Measurements from ENCODE around the gene HSBP1L1. TPM values are rescaled to one million over a fixed set of nuclear protein-coding genes. Genes with fewer than 3 reads are reported as not detected.
"Not testable (repeated sequence)": the region's sequence is repeated elsewhere in the genome, so short reads cannot be mapped to it uniquely, and the experiment has no call there.

HSBP1L1 gene
- total and polyA plus RNA-seq, 9 donors = 2.6 to 5.6 (median 3.7) TPM

DNA sequence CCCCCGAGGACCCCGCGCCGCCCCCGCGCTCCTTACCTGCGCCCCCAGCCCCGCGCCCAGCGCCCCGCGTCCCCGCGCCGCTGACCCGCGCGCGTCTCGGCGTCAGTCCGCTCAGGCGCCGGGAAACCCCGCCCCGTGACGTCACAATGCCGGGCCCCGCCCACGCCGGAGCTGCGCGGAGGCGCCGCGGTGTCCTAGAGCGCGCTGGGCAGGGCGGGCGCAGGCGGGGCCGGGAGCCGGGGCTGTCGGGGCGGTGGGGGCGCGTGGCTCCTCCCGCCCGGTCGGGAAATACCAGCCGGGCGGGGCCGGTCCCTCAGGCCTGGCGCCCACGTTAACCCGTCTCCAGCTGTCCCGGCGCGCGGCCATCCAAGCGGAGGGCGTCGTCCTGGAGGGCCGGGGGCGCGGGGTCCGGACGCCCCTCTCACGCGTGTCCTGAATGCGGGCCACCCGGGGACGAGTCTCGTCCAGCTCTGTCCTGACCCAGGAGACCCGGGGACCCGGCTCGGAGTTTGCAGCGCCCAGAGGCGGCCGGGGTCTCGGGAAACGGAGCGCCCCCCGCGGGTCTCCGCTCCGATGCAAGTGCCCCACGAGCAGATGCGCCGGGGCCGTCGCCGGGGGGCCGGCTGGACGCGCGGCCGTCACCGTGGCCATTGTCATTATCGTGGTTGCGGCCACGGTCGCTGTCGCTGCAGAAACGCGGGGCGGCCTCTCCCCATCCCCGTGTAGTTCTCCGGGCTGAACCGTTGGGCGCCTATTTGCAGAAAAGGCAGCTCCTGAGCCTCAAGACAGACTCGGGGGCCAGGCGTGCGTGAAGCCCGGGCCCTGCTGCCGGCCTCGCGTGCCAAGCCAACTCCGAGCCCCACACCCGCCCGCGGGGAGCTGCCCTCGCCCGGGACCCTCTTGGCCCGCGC, 12.6 kb upstream of the HSBP1L1 start, which contains the start of gene SLC66A2:
Gene SLC66A2 (minus strand): TSS at position 109 of the 911 bp plus-strand sequence. CDS start 727 bp downstream, outside the sequence.
- Histone ChIP-seq H3K27me3 (ENCODE audit: control insufficient read depth, insufficient read depth, low read length) (peaks cover 2% of the 10 kb centered on the region), H3K27ac (ENCODE audit: low read length) (peak within 1 kb of the TSS; percentile 59), H3K4me3 (ENCODE audit: low read length) (peak within 1 kb of the TSS; percentile 69), H3K36me3 (ENCODE audit: control insufficient read depth, insufficient read depth, low read length) (peaks cover 21% of the 10 kb centered on the region), H3K9me3 (replicated peaks; ENCODE audit: control insufficient read depth, low read depth, low read length) (no peaks in the 10 kb centered on the region), H3K4me1 (ENCODE audit: control insufficient read depth, insufficient read depth, low read length) (peaks cover 26% of the 10 kb centered on the region)
- WGBS (ENCODE audit: insufficient coverage) = under 1% methylated on average over 126 of the region's 126 CpGs
- peak; percentile 96 for DNase-seq

DNA sequence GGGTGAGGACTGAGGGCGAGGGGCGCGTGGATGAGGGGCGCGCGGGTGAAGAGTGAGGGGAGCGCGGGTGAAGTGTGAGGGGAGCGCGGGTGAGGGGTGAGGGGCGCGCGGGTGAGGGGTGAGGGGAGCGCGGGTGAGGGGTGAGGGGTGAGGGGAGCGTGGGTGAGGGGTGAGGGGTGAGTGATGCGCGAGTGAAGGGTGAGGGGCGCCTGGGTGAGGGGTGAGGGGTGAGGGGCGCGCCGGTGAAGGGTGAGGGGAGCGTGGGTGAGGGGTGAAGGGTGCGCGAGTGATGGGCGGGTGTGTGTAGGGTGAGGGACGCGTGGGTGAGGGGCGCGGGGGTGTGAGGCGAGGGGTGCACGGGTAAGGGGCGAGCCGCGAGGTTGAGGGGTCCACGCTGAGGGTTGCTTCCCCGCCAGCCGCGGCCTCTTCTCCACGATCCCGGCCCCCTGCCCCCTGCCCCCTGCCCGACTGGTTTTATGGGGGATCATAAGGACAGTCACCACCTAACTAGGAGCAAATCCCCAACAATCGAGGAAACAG, 11.9 kb upstream of the HSBP1L1 start:
- peak overlapping the region; percentile 69 for H3K4me3 ChIP-seq (ENCODE audit: low read length)
- peaks cover 15% of the 10 kb centered on the region for H3K36me3 ChIP-seq (ENCODE audit: control insufficient read depth, insufficient read depth, low read length)
- 10% methylated on average over 14 of the region's 43 CpGs for WGBS (ENCODE audit: insufficient coverage)
- H3K27ac ChIP-seq (ENCODE audit: low read length) = no peak overlapping the region
- H3K9me3 ChIP-seq (replicated peaks; ENCODE audit: control insufficient read depth, low read depth, low read length) = no peaks in the 10 kb centered on the region
- no peak for DNase-seq
- H3K27me3 ChIP-seq (ENCODE audit: control insufficient read depth, insufficient read depth, low read length) = peaks cover 2% of the 10 kb centered on the region
- peaks cover 26% of the 10 kb centered on the region for H3K4me1 ChIP-seq (ENCODE audit: control insufficient read depth, insufficient read depth, low read length)

DNA sequence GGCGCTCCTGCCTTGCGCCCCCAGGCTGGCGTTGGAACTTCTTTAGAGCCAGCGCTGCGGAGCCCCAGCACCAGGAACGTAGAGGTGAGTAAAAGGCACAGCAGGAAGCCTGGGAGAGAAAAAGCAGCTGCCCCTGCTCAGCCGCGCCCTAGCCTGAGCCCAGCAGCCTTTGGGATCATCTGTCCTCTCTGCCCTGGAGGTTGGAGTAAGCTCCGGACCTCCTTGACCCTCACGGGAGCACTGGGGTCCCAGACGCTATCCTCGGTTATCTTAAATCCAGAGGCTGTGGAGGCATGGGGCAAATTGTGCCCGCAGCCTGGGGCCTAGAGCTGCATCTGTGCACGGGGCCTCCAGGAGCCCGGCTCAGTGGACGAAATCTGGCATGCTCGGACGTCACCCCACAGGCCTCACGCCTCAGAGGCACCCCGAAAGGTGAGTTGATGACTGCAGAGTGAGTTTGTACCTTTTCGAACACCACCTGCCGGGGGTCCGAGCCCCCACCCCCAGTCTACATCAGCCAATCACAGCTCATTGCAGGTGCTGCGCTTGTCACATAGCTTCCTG, 11.4 kb upstream of the HSBP1L1 start:
- peaks cover 26% of the 10 kb centered on the region for H3K4me1 ChIP-seq (ENCODE audit: control insufficient read depth, insufficient read depth, low read length)
- DNase-seq = no peak
- 49% methylated on average over 17 of the region's 24 CpGs for WGBS (ENCODE audit: insufficient coverage)
- no peak overlapping the region for H3K27ac ChIP-seq (ENCODE audit: low read length)
- no peak overlapping the region for H3K4me3 ChIP-seq (ENCODE audit: low read length)
- no peaks in the 10 kb centered on the region for H3K9me3 ChIP-seq (replicated peaks; ENCODE audit: control insufficient read depth, low read depth, low read length)
- peaks cover 11% of the 10 kb centered on the region for H3K36me3 ChIP-seq (ENCODE audit: control insufficient read depth, insufficient read depth, low read length)
- peaks cover 2% of the 10 kb centered on the region for H3K27me3 ChIP-seq (ENCODE audit: control insufficient read depth, insufficient read depth, low read length)

DNA sequence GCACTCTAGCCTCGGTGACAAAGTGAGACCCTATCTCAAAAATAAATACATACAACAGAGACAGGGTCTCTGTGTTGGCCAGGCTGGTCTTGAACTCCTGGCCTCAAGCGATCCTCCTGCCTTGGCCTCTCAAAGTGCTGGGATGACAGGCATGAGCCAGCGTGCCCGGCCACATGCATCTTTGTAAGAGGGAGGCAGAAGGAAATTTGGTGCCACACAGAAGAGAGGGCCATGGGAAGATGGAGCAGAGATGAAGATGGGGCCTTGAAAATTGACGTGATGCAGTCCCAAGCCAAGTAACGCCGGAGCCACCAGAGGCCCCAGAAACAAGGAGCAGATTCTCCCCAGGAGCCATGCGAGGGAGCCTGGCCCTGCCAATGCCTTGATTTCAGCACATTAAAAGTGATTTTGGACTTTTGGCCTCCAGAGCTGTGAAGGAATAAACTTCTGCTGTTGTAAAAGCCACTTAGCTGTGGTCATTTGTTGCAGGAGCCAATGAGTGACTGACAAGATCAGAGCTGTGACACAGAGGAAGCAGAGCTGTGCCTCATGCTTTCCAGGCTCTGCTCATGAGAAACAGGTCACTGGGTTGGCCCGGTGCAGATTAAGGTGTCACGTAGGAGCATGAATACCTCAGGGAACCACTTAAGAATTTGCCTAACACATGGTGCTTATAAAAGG, 10.3 kb upstream of the HSBP1L1 start:
- Histone ChIP-seq H3K9me3 (replicated peaks; ENCODE audit: control insufficient read depth, low read depth, low read length) (no peaks in the 10 kb centered on the region), H3K4me3 (ENCODE audit: low read length) (no peak overlapping the region), H3K4me1 (ENCODE audit: control insufficient read depth, insufficient read depth, low read length) (peaks cover 20% of the 10 kb centered on the region), H3K27ac (ENCODE audit: low read length) (no peak overlapping the region), H3K27me3 (ENCODE audit: control insufficient read depth, insufficient read depth, low read length) (peaks cover 2% of the 10 kb centered on the region), H3K36me3 (ENCODE audit: control insufficient read depth, insufficient read depth, low read length) (peaks cover 2% of the 10 kb centered on the region)
- no peak for DNase-seq
- WGBS (ENCODE audit: insufficient coverage) = 80% methylated on average over 7 of the region's 10 CpGs

DNA sequence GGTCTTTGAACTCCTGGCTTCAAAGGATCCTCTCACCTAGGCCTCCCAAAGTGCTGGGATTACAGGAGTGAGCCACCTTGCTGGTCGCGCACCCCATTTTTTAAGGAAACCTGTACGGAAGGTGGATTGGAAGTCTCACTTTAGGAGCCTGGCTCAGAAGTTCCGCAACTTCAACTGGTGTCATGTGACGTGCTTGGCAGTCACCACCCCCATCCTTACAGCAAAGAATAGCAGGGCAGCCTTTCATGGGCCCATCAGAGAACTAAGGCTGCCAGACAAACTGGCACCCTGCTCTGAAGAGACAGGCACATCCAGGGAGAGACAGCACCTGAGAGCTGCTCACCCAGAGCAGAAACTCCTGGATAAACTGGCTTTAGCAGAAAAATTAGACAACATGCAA, 9.7 kb upstream of the HSBP1L1 start:
- Histone ChIP-seq H3K36me3 (ENCODE audit: control insufficient read depth, insufficient read depth, low read length) (no peaks in the 10 kb centered on the region), H3K4me1 (ENCODE audit: control insufficient read depth, insufficient read depth, low read length) (peaks cover 13% of the 10 kb centered on the region), H3K4me3 (ENCODE audit: low read length) (no peak overlapping the region), H3K27ac (ENCODE audit: low read length) (no peak overlapping the region), H3K9me3 (replicated peaks; ENCODE audit: control insufficient read depth, low read depth, low read length) (no peaks in the 10 kb centered on the region), H3K27me3 (ENCODE audit: control insufficient read depth, insufficient read depth, low read length) (peaks cover 2% of the 10 kb centered on the region)
- WGBS (ENCODE audit: insufficient coverage) = 53% methylated on average over 3 of the region's 5 CpGs
- DNase-seq = no peak

DNA sequence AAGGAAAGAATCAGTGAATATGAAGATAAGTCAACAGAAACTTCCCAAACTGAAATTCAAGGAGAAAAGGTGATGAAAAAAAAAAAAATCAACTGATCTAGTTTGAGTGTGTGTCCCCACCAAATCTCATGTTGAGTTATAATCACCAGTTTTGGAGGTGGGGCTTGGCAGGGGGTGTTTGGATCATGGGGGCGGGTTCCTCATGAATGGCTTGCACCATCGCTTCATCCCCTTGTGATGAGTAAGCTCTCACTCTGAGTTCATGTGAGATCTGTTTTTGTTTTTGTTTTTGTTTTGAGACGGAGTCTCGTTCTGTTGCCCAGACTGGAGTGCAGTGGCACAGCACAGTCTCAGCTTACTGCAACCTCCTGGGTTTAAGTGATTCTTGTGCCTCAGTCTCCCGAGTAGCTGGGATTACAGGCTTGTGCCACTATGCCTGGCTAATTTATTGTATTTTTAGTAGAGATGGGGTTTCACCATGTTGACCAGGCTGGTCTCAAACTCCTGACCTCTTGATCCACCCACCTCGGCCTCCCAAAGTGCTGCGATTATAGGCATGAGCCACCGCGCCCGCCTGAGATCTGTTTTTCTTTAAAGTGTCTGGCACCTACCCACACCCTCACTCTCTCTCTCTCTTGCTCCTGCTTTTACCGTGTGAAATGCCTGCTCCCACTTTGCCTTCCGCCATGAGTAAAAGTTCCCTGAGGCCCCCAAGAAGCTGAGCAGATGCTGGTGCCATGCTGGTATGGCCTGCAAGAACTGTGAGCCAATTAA, 9.0 kb upstream of the HSBP1L1 start:
- Histone ChIP-seq H3K27me3 (ENCODE audit: control insufficient read depth, insufficient read depth, low read length) (peaks cover 2% of the 10 kb centered on the region), H3K36me3 (ENCODE audit: control insufficient read depth, insufficient read depth, low read length) (no peaks in the 10 kb centered on the region), H3K9me3 (replicated peaks; ENCODE audit: control insufficient read depth, low read depth, low read length) (no peaks in the 10 kb centered on the region), H3K4me3 (ENCODE audit: low read length) (no peak overlapping the region), H3K4me1 (ENCODE audit: control insufficient read depth, insufficient read depth, low read length) (peaks cover 6% of the 10 kb centered on the region), H3K27ac (ENCODE audit: low read length) (no peak overlapping the region)
- 91% methylated on average over 5 of the region's 12 CpGs for WGBS (ENCODE audit: insufficient coverage)
- no peak for DNase-seq

DNA sequence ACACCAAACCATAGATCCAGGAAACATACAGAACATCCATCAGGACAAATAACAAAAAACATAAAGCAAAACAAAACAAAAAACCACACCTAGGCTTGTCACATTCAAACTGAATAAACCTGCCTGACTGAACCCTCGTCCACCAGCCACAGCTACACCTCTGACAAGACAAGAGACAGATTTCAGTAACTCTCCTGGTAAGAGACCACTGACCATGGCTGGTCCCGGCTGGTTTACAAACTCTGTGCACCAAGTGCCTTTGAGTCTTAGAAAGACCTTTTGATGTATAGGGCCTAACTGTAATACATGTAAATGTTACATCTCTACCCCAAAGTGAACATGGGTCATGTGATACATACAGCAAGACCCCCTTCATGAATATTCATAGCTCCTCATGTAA, 8.2 kb upstream of the HSBP1L1 start:
- Histone ChIP-seq H3K36me3 (ENCODE audit: control insufficient read depth, insufficient read depth, low read length) (no peaks in the 10 kb centered on the region), H3K27ac (ENCODE audit: low read length) (no peak overlapping the region), H3K4me1 (ENCODE audit: control insufficient read depth, insufficient read depth, low read length) (peaks cover 5% of the 10 kb centered on the region), H3K9me3 (replicated peaks; ENCODE audit: control insufficient read depth, low read depth, low read length) (no peaks in the 10 kb centered on the region), H3K4me3 (ENCODE audit: low read length) (no peak overlapping the region), H3K27me3 (ENCODE audit: control insufficient read depth, insufficient read depth, low read length) (peaks cover 8% of the 10 kb centered on the region)
- WGBS (ENCODE audit: insufficient coverage) = 80% methylated on average over 1 of the region's 2 CpGs
- DNase-seq = no peak

DNA sequence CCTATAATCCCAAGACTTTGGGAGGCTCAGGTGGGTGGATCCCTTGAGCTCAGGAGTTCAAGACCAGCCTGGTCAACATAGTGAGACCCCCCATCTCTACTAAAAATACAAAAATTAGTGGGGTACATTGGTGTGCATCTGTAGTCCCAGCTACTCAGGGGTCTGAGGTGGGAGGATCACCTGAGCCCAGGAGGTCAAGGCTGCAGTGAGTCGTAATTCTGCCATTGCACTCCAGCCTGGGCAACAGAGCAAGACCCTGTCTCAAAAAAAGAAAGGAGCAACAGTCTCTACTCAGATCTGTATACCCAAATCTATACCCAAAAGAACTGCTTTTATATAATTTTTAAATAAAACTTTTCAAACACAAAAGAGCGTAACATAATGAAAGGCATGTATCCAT, 5.5 kb upstream of the HSBP1L1 start:
- DNase-seq = no peak
- no CpG with 5 or more reads among the region's 2 CpGs for WGBS (ENCODE audit: insufficient coverage)
- Histone ChIP-seq H3K27me3 (ENCODE audit: control insufficient read depth, insufficient read depth, low read length) (peaks cover 20% of the 10 kb centered on the region), H3K27ac (ENCODE audit: low read length) (no peak overlapping the region), H3K4me3 (ENCODE audit: low read length) (no peak overlapping the region), H3K9me3 (replicated peaks; ENCODE audit: control insufficient read depth, low read depth, low read length) (no peaks in the 10 kb centered on the region), H3K4me1 (ENCODE audit: control insufficient read depth, insufficient read depth, low read length) (no peaks in the 10 kb centered on the region), H3K36me3 (ENCODE audit: control insufficient read depth, insufficient read depth, low read length) (no peaks in the 10 kb centered on the region)

DNA sequence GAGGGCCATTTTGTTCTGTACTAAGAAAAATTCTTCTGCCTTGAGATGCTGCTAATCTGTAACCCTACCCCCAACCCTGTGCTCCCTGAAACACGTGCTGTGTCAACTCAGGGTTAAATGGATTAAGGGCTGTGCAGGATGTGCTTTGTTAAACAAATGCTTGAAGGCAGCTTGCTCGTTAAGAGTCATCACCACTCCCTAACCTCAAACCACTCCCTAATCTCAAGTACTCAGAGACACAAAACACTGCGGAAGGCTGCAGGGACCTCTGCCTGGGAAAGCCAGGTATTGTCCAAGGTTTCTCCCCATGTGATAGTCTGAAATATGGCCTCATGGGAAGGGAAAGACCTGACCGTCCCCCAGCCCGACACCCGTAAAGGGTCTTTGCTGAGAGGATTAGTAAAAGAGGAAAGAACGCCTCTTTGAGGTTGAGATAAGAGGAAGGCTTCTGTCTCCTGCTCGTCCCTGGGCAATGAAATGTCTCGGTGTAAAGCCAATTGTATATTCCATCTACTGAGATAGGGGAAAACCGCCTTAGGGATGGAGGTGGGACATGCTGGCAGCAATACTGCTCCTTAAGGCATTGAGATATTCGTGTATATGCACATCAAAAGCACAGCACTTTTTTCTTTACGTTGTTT, 4.2 kb upstream of the HSBP1L1 start:
- not testable (repeated sequence) for H3K4me1 ChIP-seq (ENCODE audit: control insufficient read depth, insufficient read depth, low read length); H3K36me3 ChIP-seq (ENCODE audit: control insufficient read depth, insufficient read depth, low read length); DNase-seq; H3K27ac ChIP-seq (ENCODE audit: low read length); H3K4me3 ChIP-seq (ENCODE audit: low read length); H3K9me3 ChIP-seq (replicated peaks; ENCODE audit: control insufficient read depth, low read depth, low read length)
- 9% methylated on average over 4 of the region's 12 CpGs for WGBS (ENCODE audit: insufficient coverage)
- peaks cover 25% of the 10 kb centered on the region for H3K27me3 ChIP-seq (ENCODE audit: control insufficient read depth, insufficient read depth, low read length)

All from muscle of leg (tissue), 11 donors.